AG04450 (cell line): ENCODE results near the gene GPC2. TPM values are rescaled to one million over a fixed set of nuclear protein-coding genes. Genes with fewer than 3 reads are reported as not detected.
"Not testable (repeated sequence)": the region's sequence is repeated elsewhere in the genome, so short reads cannot be mapped to it uniquely, and the experiment has no call there.

Source experiments
- CTCF ChIA-PET: fragments of 300-600, 350-600 bp; formaldehyde crosslinking; extraction: SDS; loops from one replicate; lab custom pipeline; 2022; ENCODE audit warnings: antibody characterized with exemption, inconsistent platforms; lab: Charles Lee
- POLR2A ChIA-PET: fragments of 350-600 bp; formaldehyde crosslinking; extraction: SDS; loops from one replicate; lab custom pipeline; 2021; ENCODE audit warnings: antibody characterized with exemption, inconsistent platforms; lab: Yijun Ruan, JAX
- DNase-seq: peaks from one replicate; pipeline ENCODE4 v3.0.0-alpha.2; 2011; ENCODE audit warnings: low read depth, low spot score
- H3K27ac ChIP-seq: one replicate; pipeline ENCODE4 v1.5.1; 2012; ENCODE audit warnings: low read depth, low read length, control low read depth
- H3K27me3 ChIP-seq: one replicate; pipeline ENCODE4 v1.6.0; 2012; ENCODE audit warnings: low read length; ENCODE audit not compliant: control insufficient read depth, insufficient read depth
- H3K4me3 ChIP-seq: 2 replicates; pipeline ENCODE4 v1.5.1; 2011; ENCODE audit warnings: mild to moderate bottlenecking, low read depth, low read length, control low read depth
- H3K9me3 ChIP-seq: 2 replicates; pipeline ENCODE4 v1.5.1; 2012; ENCODE audit warnings: low read length; ENCODE audit not compliant: control insufficient read depth, insufficient read depth
- polyA plus RNA-seq: library from polyadenylated mRNA; depleted of rRNA; stranded (reverse); fragments of >200 nt; gene quantifications from 2 replicates; pipeline ENCODE4 v1.2.3, GENCODE V29; 2011
- TF ChIP-seq, protein P1 (sequence below): IDR thresholded peaks from 2 replicates; pipeline ENCODE4 v1.5.1; 2011; ENCODE audit warnings: low read depth, low read length, control low read depth, inconsistent platforms

Gene GPC2
- polyA plus RNA-seq, 1 experiment = 2.6 TPM

DNA sequence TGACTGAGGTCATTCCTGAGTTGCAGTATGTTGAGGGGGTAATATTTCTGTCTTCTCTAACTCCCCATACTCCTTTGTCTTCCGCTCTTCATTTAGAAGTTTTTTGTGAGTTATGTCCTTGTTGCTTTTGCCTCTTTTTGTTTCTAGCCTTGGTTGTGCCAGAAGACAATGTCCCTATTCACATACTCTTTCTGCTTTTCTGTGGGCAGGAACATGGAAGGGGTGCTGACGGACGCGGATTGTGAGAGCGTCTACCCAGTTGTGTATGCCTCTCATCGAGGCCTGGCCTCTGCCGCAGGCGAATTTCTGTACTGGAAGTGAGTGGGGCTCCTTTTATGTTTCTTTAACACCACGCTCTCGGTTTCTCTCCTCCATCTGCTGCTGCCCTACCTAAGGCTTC lies 21.1 kb upstream of the GPC2 start:
- ChIA-PET CTCF (no interaction called here), POLR2A (no interaction called here)
- H3K4me3 ChIP-seq = no peak overlapping the region
- no peak overlapping the region for H3K27ac ChIP-seq
- H3K27me3 ChIP-seq = peaks cover 23% of the 10 kb centered on the region
- no peak for DNase-seq
- TF ChIP-seq, protein P1, sequence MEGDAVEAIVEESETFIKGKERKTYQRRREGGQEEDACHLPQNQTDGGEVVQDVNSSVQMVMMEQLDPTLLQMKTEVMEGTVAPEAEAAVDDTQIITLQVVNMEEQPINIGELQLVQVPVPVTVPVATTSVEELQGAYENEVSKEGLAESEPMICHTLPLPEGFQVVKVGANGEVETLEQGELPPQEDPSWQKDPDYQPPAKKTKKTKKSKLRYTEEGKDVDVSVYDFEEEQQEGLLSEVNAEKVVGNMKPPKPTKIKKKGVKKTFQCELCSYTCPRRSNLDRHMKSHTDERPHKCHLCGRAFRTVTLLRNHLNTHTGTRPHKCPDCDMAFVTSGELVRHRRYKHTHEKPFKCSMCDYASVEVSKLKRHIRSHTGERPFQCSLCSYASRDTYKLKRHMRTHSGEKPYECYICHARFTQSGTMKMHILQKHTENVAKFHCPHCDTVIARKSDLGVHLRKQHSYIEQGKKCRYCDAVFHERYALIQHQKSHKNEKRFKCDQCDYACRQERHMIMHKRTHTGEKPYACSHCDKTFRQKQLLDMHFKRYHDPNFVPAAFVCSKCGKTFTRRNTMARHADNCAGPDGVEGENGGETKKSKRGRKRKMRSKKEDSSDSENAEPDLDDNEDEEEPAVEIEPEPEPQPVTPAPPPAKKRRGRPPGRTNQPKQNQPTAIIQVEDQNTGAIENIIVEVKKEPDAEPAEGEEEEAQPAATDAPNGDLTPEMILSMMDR = no peak
- H3K9me3 ChIP-seq = no peaks in the 10 kb centered on the region

DNA sequence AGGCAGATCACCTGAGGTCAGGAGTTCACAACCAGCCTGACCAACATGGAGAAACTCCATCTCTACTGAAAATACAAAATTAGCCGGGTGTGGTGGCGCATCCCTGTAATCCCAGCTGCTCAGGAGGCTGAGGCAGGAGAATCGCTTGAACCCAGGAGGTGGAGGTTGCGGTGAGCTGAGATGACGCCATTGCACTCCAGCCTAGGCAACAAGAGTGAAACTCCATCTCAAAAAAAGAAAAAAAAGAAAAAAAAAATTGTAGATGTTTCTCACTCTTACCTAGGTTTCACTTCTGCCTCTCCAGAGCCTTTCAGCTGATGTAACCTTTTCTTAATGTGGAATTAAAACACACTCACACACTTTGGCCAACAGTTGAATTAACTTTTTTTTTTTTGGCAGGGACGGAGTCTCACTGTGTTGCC lies 18.7 kb upstream of the GPC2 start:
- H3K27me3 ChIP-seq = peaks cover 12% of the 10 kb centered on the region
- H3K27ac ChIP-seq, H3K4me3 ChIP-seq, H3K9me3 ChIP-seq, POLR2A ChIA-PET, DNase-seq: not testable (repeated sequence)
- CTCF ChIA-PET = interaction anchor here (1.4 kb wide), 1 partner anchor 63 kb away, joined by 6 read pairs; no protein-coding TSS in a partner anchor

DNA sequence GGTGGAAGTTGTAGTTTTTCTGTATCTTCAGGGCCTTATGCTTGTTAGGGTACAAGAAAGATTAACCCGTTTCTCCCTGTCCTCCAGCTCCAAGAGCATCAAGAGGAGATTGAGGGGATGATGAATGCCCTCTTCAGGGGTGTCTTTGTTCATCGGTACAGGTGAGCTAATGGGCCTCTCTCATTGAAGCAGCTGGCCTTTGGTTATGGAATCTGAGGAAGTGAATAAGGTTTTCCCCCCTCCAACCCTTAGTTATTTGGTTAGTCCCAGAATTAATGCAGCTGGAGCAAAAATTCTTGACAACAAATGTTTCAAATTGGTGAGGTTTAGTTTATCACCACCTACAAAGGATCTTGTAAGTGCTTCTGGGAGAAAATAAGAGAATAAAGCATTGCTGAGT lies 18.0 kb upstream of the GPC2 start:
- ChIA-PET POLR2A (no interaction called here), CTCF (interaction anchor here (0.6 to 1.4 kb wide), 3 partner anchors 21 to 62 kb away, joined by 3 to 6 read pairs (median 4); no protein-coding TSS in a partner anchor)
- Histone ChIP-seq H3K27ac (no peak overlapping the region), H3K9me3 (no peaks in the 10 kb centered on the region), H3K4me3 (no peak overlapping the region), H3K27me3 (peaks cover 9% of the 10 kb centered on the region)
- no peak for DNase-seq
- TF ChIP-seq, protein P1 = no peak

DNA sequence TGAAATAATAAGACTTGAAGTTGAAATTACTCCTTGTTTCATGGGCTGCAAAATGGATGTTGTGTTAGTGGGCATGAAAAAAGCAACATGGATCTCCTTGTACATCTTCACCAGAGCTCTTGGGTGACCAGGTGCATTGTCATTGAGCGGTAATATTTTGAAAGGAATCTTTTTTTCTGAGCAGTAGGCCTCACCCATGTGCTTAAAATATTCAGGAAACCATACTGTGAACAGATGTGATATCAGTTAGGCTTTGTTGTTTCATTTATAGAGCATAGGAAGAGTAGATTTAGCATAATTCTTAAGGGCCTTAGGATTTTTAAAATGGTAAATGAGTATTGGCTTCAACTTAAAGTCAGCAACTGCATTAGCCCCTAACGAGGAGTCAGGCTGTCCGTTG lies 15.8 kb upstream of the GPC2 start:
- H3K27ac ChIP-seq = no peak overlapping the region
- H3K27me3 ChIP-seq = peaks cover 6% of the 10 kb centered on the region
- POLR2A ChIA-PET = interaction anchor here (1.2 kb wide), 1 partner anchor 18 kb away, joined by 3 read pairs; no protein-coding TSS in a partner anchor
- no peaks in the 10 kb centered on the region for H3K9me3 ChIP-seq
- no peak for DNase-seq
- no peak overlapping the region for H3K4me3 ChIP-seq
- CTCF ChIA-PET = interaction anchor here (0.9 kb wide), 1 partner anchor 60 kb away, joined by 3 read pairs; no protein-coding TSS in a partner anchor
- TF ChIP-seq, protein P1 = no peak

DNA sequence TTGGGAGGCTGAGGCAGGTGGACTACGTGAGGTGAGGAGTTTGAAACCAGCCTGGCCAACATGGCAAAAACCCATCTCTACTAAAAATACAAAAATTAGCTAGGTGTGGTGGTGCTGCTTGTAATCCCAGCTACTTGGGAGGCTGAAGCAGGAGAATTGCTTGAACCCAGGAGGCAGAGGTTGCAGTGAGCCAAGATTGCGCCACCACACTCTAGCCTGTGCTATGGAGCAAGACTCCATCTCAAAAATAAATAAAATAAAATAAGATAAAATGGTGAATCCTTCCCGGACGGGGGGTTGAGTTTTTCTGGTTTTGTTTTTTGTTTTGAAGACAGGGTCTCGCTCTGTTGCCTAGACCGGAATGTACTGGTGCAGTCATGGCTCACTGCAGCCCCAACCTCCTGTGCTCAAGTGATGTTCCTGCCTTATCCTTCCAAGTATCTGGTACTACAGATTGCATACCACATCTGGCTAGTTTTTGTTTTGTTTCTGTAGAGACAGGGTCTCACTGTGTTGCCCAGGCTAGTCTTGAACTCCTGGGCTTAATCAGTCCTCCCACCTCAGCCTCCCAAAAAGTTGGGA lies 15.2 kb upstream of the GPC2 start:
- H3K9me3 ChIP-seq, H3K27ac ChIP-seq, DNase-seq, H3K27me3 ChIP-seq, H3K4me3 ChIP-seq, POLR2A ChIA-PET: not testable (repeated sequence)
- CTCF ChIA-PET = interaction anchor here (0.9 kb wide), 1 partner anchor 59 kb away, joined by 3 read pairs; no protein-coding TSS in a partner anchor

DNA sequence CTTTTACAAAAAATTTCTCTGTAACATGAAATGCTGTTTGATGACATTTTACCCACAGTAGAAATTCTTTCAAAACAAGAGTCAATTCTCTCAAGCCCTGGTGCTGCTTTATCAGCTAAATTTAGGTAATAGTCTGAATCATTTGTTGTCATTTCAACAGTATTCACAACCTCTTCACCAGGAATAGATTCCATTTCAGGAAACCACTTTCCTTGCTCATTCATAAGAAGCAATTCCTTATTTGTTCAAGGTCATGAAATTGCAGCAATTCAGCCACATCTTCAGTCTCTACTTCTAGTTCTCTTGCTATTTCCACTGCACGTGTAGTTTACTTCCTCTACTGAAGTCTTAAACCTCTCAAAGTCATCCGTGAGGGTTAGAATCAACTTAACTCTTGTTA lies 14.6 kb upstream of the GPC2 start:
- Histone ChIP-seq H3K4me3 (no peak overlapping the region), H3K27ac (no peak overlapping the region), H3K9me3 (no peaks in the 10 kb centered on the region), H3K27me3 (peaks cover 3% of the 10 kb centered on the region)
- ChIA-PET POLR2A (no interaction called here), CTCF (no interaction called here)
- DNase-seq = peak; percentile 18
- TF ChIP-seq, protein P1 = no peak
